Keratinocyte (primary cell): Measurements from ENCODE around the gene NEK8.

Experiments used
- CTCF ChIP-seq, 3 experiments: IDR thresholded peaks in 1 of 3; conservative IDR thresholded peaks in 1 of 3; optimal IDR thresholded peaks in 1 of 3; 2 replicates in 2 of 3; 3 replicates in 1 of 3; pipeline versions ENCODE3 to v1.5.1; 2011; ENCODE audit warnings: low read length in 3 of 3, mild to moderate bottlenecking in 3 of 3, moderate library complexity in 2 of 3, control low read depth in 1 of 3, inconsistent platforms in 1 of 3; ENCODE audit not compliant: insufficient read depth in 2 of 3; ENCODE audit errors: extremely low read depth in 1 of 3
- EZH2 ChIP-seq: IDR thresholded peaks from one replicate; pipeline ENCODE4 v1.6.1; 2012; ENCODE audit warnings: inconsistent platforms, mild to moderate bottlenecking, low read length, moderate library complexity

- TF ChIP-seq EZH2 (no peak), CTCF (optimal IDR thresholded peaks at IDR 0.05 in 1 of 3, IDR thresholded peaks at IDR 0.05 in 1 of 3, conservative IDR thresholded peaks at IDR 0.05 in 1 of 3; ENCODE audit: extremely low read depth in 1 of 3, insufficient read depth in 2 of 3, low read length in 3 of 3) (no peak)
Observed at GRCh38 chr17:28724500-28725165, 4.0 kb upstream of the NEK8 start.
